ENCODE results near the gene TAAR6. TPM values are rescaled to one million over a fixed set of nuclear protein-coding genes. Genes with fewer than 3 reads are reported as not detected.

The TAAR6 gene
- total and polyA plus RNA-seq, 2 of the 8 experiments (the other 6 are each of a cell fraction or from before 2014, with no cell fraction given) = 0.06 TPM; not detected in 1

DNA sequence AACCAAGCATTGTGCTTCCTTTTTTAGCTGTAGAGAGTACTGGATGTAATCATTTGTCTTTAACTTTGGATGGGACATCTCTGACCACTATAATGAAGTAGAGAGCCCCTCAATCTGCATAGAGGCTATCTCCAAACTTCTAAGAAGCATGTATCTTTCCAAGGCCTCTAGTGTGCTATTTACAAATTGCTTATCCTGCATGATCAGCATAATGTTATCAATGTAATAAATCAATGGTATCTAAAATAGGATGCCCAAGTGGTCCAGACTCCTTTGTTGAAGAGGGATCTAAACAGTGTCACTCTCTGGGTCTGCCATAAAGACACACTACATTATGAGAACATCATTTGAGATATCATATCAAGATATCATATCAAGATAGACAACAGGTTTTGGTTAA lies 25.3 kb upstream of the TAAR6 start:
- Histone ChIP-seq H3K9me3 (ENCODE audit: insufficient read depth in 2 of 2, low read depth in 1 of 2, low read length in 1 of 2) (no peaks in the 10 kb centered on the region), H3K4me3 (ENCODE audit: extremely low read depth in 1 of 4, insufficient read depth in 2 of 4, low read depth in 3 of 4, low read length in 4 of 4) (no peak overlapping the region), H3K27ac (ENCODE audit: low read depth, low read length) (no peak overlapping the region), H4K91ac (replicated peaks; ENCODE audit: insufficient read length, low read length) (no peak overlapping the region), H4K5ac (ENCODE audit: insufficient read length, low read depth, low read length) (no peak overlapping the region), H4K8ac (ENCODE audit: extremely low read depth, insufficient read depth, low read length) (no peak overlapping the region), H3K4me1 (replicated peaks in 1 of 4; ENCODE audit: control insufficient read depth in 3 of 4, insufficient read depth in 4 of 4, low read length in 3 of 4) (peaks cover 0 to 3% (median 0%) of the 10 kb centered on the region in 4 experiments; a peak in 1 of 7 replicates), H3K79me2 (ENCODE audit: control insufficient read depth in 1 of 2, insufficient read depth in 2 of 2, low read length in 2 of 2) (no peaks in the 10 kb centered on the region), H3K23me2 (ENCODE audit: low read depth, low read length) (no peaks in the 10 kb centered on the region), H3K27me3 (replicated peaks in 1 of 4; ENCODE audit: control insufficient read depth in 3 of 4, extremely low read depth in 1 of 4, insufficient read depth in 3 of 4, low read length in 3 of 4) (no peaks in the 10 kb centered on the region), H2BK15ac (ENCODE audit: low read length) (no peak overlapping the region), H3K4me2 (ENCODE audit: insufficient read depth in 1 of 2, low read depth in 2 of 2, low read length in 2 of 2) (no peak overlapping the region), H2BK120ac (replicated peaks; ENCODE audit: low read depth, low read length) (no peak overlapping the region), H2BK12ac (ENCODE audit: low read depth, low read length) (no peak overlapping the region), H3K14ac (ENCODE audit: insufficient read length) (no peak overlapping the region), H3K18ac (ENCODE audit: extremely low read depth, low read length) (no peak overlapping the region), H2BK20ac (ENCODE audit: low read length) (no peak overlapping the region), H3K36me3 (ENCODE audit: control insufficient read depth in 2 of 4, insufficient read depth in 4 of 4, low read length in 3 of 4) (no peaks in the 10 kb centered on the region), H3K79me1 (ENCODE audit: low read depth, low read length) (no peaks in the 10 kb centered on the region), H4K20me1 (replicated peaks in 1 of 2; ENCODE audit: control insufficient read depth in 1 of 2, insufficient read depth in 2 of 2, low read length in 2 of 2) (no peaks in the 10 kb centered on the region), H2BK5ac (ENCODE audit: low read depth, low read length) (no peak overlapping the region), H3K23ac (ENCODE audit: insufficient read length) (no peak overlapping the region), H2AFZ (ENCODE audit: low read length) (no peak overlapping the region), H3K4ac (replicated peaks; ENCODE audit: insufficient read length, low read depth, low read length) (no peak overlapping the region), H2AK5ac (ENCODE audit: low read depth, low read length) (no peak overlapping the region), H3K9ac (replicated peaks in 1 of 4; ENCODE audit: extremely low read depth in 1 of 4, low read depth in 3 of 4, low read length in 3 of 4) (no peak overlapping the region), H3K56ac (replicated peaks; ENCODE audit: insufficient read length, low read depth, low read length) (no peak overlapping the region)
- DNase-seq (ENCODE audit: low read depth in 1 of 2, low spot score in 2 of 2) (no peak), FAIRE-seq (no peak)
- ChIA-PET POLR2A (ENCODE audit: partially characterized antibody) (no interaction called here), CTCF (ENCODE audit: partially characterized antibody) (interaction anchor here (0.5 to 2.1 kb wide), 5 partner anchors 14 to 246 kb away, joined by 3 to 14 read pairs (median 4); no protein-coding TSS in a partner anchor)
- TF ChIP-seq JUN (IDR thresholded peaks at IDR 0.05; ENCODE audit: low read depth, low read length) (no peak), CBX8 (IDR thresholded peaks at IDR 0.05; ENCODE audit: borderline replicate concordance, low read depth, low read length) (no peak), EGR1 (IDR thresholded peaks at IDR 0.05; ENCODE audit: borderline replicate concordance, low read depth, low read length) (no peak), CREB1 (IDR thresholded peaks at IDR 0.05) (no peak), KDM4A (IDR thresholded peaks at IDR 0.05; ENCODE audit: low read depth, low read length, severe bottlenecking) (no peak), POU5F1 (IDR thresholded peaks at IDR 0.05; ENCODE audit: low read depth, low read length) (no peak)
